ENCODE data around the gene CPEB4.

- TF ChIP-seq, protein P1, sequence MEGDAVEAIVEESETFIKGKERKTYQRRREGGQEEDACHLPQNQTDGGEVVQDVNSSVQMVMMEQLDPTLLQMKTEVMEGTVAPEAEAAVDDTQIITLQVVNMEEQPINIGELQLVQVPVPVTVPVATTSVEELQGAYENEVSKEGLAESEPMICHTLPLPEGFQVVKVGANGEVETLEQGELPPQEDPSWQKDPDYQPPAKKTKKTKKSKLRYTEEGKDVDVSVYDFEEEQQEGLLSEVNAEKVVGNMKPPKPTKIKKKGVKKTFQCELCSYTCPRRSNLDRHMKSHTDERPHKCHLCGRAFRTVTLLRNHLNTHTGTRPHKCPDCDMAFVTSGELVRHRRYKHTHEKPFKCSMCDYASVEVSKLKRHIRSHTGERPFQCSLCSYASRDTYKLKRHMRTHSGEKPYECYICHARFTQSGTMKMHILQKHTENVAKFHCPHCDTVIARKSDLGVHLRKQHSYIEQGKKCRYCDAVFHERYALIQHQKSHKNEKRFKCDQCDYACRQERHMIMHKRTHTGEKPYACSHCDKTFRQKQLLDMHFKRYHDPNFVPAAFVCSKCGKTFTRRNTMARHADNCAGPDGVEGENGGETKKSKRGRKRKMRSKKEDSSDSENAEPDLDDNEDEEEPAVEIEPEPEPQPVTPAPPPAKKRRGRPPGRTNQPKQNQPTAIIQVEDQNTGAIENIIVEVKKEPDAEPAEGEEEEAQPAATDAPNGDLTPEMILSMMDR (IDR thresholded peaks at IDR 0.05; ENCODE audit: extremely low read depth in 1 of 2, insufficient read depth in 1 of 2, low read depth in 1 of 2, low read length in 2 of 2), result no peak
- TF ChIP-seq POLR2A (IDR thresholded peaks at IDR 0.05; ENCODE audit: low read depth, low read length), result no peak
- TF ChIP-seq POLR2AphosphoS5 (IDR thresholded peaks at IDR 0.05; ENCODE audit: insufficient read depth, low read depth, low read length), result no peak
These were observed 27.3 kb downstream of the CPEB4 start for GRCh38 chr5:173915310-173916014.

Measured in endothelial cell of umbilical vein (primary cell).